Smooth muscle cell (in vitro differentiated cells): ENCODE measurements around the gene COL9A3. TPM values are rescaled to one million over a fixed set of nuclear protein-coding genes. Genes with fewer than 3 reads are reported as not detected.
A peak's percentile ranks its signal among the peaks of the same experiment; 100 is the strongest.

Experiments
- DNase-seq: peaks from one replicate; lab custom pipeline; 2025; ENCODE audit not compliant: unreplicated experiment; lab: John Stamatoyannopoulos, UW
- H2AFZ ChIP-seq: fragments of 200-600 bp; sonication (generic); 2 replicates; pipeline ENCODE4 v1.6.0; 2016; ENCODE audit warnings: antibody characterized with exemption, low read depth, mild to moderate bottlenecking
- H3F3A ChIP-seq: fragments of 200-600 bp; sonication (generic); 2 replicates; pipeline ENCODE4 v1.6.0; 2017; ENCODE audit warnings: antibody characterized with exemption, low read depth
- H3K27ac ChIP-seq: fragments of 200-600 bp; sonication (generic); 2 replicates; pipeline ENCODE4 v1.5.1; 2016; ENCODE audit warnings: low read depth, mild to moderate bottlenecking
- H3K27me3 ChIP-seq: fragments of 200-600 bp; sonication (generic); 2 replicates; pipeline ENCODE4 v1.6.1; 2016; ENCODE audit warnings: low read depth, mild to moderate bottlenecking
- H3K36me3 ChIP-seq: fragments of 200-600 bp; sonication (generic); 2 replicates; pipeline ENCODE4 v1.5.1; 2016; ENCODE audit warnings: low read depth
- H3K4me1 ChIP-seq: fragments of 200-600 bp; sonication (generic); 2 replicates; pipeline ENCODE4 v1.5.1; 2016; ENCODE audit warnings: low read depth
- H3K4me2 ChIP-seq: fragments of 200-600 bp; sonication (generic); 2 replicates; pipeline ENCODE4 v1.6.0; 2016; ENCODE audit warnings: mild to moderate bottlenecking
- H3K4me3 ChIP-seq: fragments of 200-600 bp; sonication (generic); 2 replicates; pipeline ENCODE4 v1.5.1; 2016; ENCODE audit warnings: mild to moderate bottlenecking
- H3K79me2 ChIP-seq: fragments of 200-600 bp; sonication (generic); 2 replicates; pipeline ENCODE4 v1.6.0; 2016; ENCODE audit warnings: low read depth, mild to moderate bottlenecking
- H3K9ac ChIP-seq: fragments of 200-600 bp; sonication (generic); 2 replicates; pipeline ENCODE4 v1.6.0; 2016; ENCODE audit warnings: low read depth
- H3K9me3 ChIP-seq: fragments of 200-600 bp; sonication (generic); replicated peaks from 2 replicates; pipeline ENCODE4 v1.5.1; 2016; ENCODE audit warnings: low read depth
- H4K20me1 ChIP-seq: fragments of 200-600 bp; sonication (generic); 2 replicates; pipeline ENCODE4 v1.6.0; 2016; ENCODE audit warnings: low read depth
- CTCF ChIP-seq: fragments of 200-600 bp; sonication (generic); IDR thresholded peaks from 2 replicates; pipeline ENCODE4 v1.5.1; 2017; ENCODE audit warnings: borderline replicate concordance, mild to moderate bottlenecking, antibody characterized with exemption; ENCODE audit not compliant: insufficient read depth, poor library complexity, severe bottlenecking
- WGBS: methylation state at CpG from one replicate; pipeline ENCODE4 v1.1.7; 2016; ENCODE audit warnings: low lambda C conversion rate; 5-methylcytosine and 5-hydroxymethylcytosine counted together
- polyA plus RNA-seq: library from polyadenylated mRNA; unstranded; fragments of >200 nt; fragmentation: Nextera tagmentation; extraction: Ambion mirVana; gene quantifications from 2 replicates; pipeline ENCODE4 v1.2.1, GENCODE V29; 2016
- total RNA-seq: library from RNA; depleted of rRNA; stranded (reverse); fragments of >200 nt; gene quantifications from 2 replicates; pipeline ENCODE4 v1.2.3, GENCODE V29; 2014

The COL9A3 gene
- total and polyA plus RNA-seq, 2 experiments from 2014 or later: 23.0 to 77.4 TPM

- peaks cover 19% of the 10 kb centered on the region for H3F3A ChIP-seq
- TF ChIP-seq CTCF: no peak
- H3K9ac ChIP-seq: peak overlapping the region; percentile 52
- H2AFZ ChIP-seq: peak overlapping the region; percentile 79
- peaks cover 5% of the 10 kb centered on the region for H4K20me1 ChIP-seq
- no peak for DNase-seq
- H3K9me3 ChIP-seq: no peaks in the 10 kb centered on the region
- peaks cover 10% of the 10 kb centered on the region for H3K4me1 ChIP-seq
- H3K4me2 ChIP-seq: peak overlapping the region; percentile 83
- no peaks in the 10 kb centered on the region for H3K36me3 ChIP-seq
- no peaks in the 10 kb centered on the region for H3K79me2 ChIP-seq
- 72% methylated on average over 7 of the region's 7 CpGs for WGBS
- H3K4me3 ChIP-seq: peak overlapping the region; percentile 35
- H3K27me3 ChIP-seq: no peaks in the 10 kb centered on the region
- H3K27ac ChIP-seq: peak overlapping the region; percentile 87
These were observed 23.2 kb upstream of the COL9A3 start for GRCh38 chr20:62793757-62794006.

GRCh38 chr20:62794007-62794724 is 22.7 kb upstream of the COL9A3 start:
- peaks cover 19% of the 10 kb centered on the region for H3F3A ChIP-seq
- H3K27ac ChIP-seq: peak overlapping the region; percentile 87
- WGBS: 4% methylated on average over 58 of the region's 69 CpGs
- peak overlapping the region; percentile 56 for H3K9ac ChIP-seq
- H3K4me3 ChIP-seq: peak overlapping the region; percentile 77
- H3K36me3 ChIP-seq: no peaks in the 10 kb centered on the region
- no peaks in the 10 kb centered on the region for H3K27me3 ChIP-seq
- no peaks in the 10 kb centered on the region for H3K79me2 ChIP-seq
- DNase-seq: peak; percentile 99
- H3K4me1 ChIP-seq: peaks cover 10% of the 10 kb centered on the region
- H4K20me1 ChIP-seq: peaks cover 5% of the 10 kb centered on the region
- no peak for TF ChIP-seq CTCF
- H2AFZ ChIP-seq: peak overlapping the region; percentile 92
- no peaks in the 10 kb centered on the region for H3K9me3 ChIP-seq
- H3K4me2 ChIP-seq: peak overlapping the region; percentile 97

GRCh38 chr20:62795023-62795761 is 21.7 kb upstream of the COL9A3 start:
- DNase-seq: peak; percentile 42
- H3K9me3 ChIP-seq: no peaks in the 10 kb centered on the region
- peaks cover 19% of the 10 kb centered on the region for H3F3A ChIP-seq
- WGBS: 1% methylated on average over 66 of the region's 68 CpGs
- H3K79me2 ChIP-seq: no peaks in the 10 kb centered on the region
- peak overlapping the region; percentile 82 for H3K27ac ChIP-seq
- H3K27me3 ChIP-seq: no peaks in the 10 kb centered on the region
- H3K9ac ChIP-seq: peak overlapping the region; percentile 56
- peak overlapping the region; percentile 77 for H3K4me3 ChIP-seq
- H4K20me1 ChIP-seq: peaks cover 12% of the 10 kb centered on the region
- H3K4me1 ChIP-seq: peaks cover 10% of the 10 kb centered on the region
- peak overlapping the region; percentile 97 for H3K4me2 ChIP-seq
- H3K36me3 ChIP-seq: no peaks in the 10 kb centered on the region
- TF ChIP-seq CTCF: no peak
- peak overlapping the region; percentile 92 for H2AFZ ChIP-seq
